Inflammatory macrophage treated with lipopolysaccharide for 4 hours (primary cell): ENCODE results near the gene FARS2.
"Not testable (repeated sequence)": the region's sequence is repeated elsewhere in the genome, so short reads cannot be mapped to it uniquely, and the experiment has no call there.

Source experiments
- DNase-seq: peaks from one replicate; pipeline ENCODE4 v3.0.0-alpha.2; 2020

The FARS2 gene

DNA sequence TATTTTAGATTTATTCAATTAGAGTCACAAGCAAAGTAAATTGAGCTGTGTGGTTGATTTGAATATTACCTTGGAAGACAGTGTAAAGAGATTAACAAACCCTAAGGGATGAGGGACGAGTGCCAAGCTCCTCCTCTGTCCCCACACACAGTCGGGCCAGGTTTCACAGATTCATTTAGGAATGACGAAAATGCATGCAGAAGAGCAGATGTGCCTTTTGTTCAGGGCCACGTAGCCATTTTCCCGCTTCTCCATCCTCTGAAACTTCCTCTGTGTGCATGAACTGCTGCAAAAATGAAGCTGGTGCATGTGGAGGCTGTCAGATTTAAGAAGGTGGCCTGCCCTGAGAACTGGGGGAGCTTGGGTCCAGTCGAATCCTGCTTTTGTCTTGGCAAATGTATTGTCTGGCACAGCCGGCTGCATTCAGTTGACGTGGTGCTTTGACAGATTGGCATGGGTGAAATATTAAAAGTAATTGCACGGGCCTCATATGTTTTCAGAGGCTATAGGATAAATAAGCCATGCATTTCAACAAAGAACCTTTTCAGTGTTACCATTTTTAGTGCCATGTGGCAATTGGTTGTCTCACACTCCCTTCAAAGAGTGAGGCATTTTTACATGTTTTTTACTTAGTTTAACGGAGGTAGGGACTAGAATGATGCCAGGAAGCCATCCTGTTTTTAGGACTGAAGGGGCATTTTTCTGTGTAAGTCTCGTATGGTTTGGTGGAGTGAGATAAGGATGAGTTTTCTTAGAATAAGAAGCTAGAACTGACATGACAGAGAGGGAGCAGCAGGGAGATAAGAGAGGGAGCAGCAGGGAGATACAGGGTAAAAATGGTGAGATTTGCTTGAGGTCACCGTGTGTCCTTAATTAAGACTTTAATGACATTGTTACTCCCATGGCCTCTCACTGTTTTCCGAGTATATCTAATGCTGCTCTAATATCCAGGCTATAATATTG is 384.3 kb downstream of the FARS2 start:
- no peak for DNase-seq

- no peak for DNase-seq
These were observed 391.3 kb downstream of the FARS2 start for GRCh38 chr6:5652406-5653137.

GRCh38 chr6:5653801-5654200 is 392.5 kb downstream of the FARS2 start:
- DNase-seq = no peak

DNA sequence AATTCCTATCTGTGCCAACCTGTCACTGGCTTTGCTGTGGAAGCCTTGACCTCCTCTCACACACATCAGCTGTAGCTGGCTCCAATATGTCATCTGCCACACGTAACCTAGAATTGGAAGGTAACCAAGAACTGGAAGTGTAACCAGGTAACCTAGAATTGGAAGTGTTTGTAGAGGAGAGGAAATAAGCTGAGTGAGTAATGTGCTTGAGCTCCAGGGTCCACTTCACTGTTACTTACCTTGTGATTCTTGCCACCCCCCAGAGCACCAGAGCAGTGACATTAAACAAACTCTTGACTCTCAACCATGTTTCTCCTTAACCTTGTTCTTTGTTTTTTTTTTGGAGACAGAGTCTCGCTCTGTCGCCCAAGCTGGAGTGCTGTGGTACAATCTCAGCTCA is 394.9 kb downstream of the FARS2 start:
- DNase-seq = no peak

DNA sequence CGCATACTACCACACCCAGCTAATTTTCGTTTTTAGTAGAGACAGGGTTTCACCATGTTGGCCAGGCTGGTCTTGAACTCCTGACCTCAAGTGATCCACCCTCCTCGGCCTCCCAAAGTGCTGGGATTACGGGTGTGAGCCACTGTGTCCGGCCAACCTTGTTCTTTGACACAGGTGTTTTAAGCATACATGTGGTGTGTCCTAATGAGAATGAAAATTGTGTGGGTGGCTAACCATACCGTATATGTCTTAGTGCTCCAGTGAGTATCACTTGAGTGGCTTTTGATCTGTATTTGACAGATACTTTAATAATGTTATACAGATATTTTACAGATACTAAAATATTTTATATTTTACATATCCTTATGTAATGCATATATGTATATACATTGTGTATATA is 395.4 kb downstream of the FARS2 start:
- DNase-seq = not testable (repeated sequence)

DNA sequence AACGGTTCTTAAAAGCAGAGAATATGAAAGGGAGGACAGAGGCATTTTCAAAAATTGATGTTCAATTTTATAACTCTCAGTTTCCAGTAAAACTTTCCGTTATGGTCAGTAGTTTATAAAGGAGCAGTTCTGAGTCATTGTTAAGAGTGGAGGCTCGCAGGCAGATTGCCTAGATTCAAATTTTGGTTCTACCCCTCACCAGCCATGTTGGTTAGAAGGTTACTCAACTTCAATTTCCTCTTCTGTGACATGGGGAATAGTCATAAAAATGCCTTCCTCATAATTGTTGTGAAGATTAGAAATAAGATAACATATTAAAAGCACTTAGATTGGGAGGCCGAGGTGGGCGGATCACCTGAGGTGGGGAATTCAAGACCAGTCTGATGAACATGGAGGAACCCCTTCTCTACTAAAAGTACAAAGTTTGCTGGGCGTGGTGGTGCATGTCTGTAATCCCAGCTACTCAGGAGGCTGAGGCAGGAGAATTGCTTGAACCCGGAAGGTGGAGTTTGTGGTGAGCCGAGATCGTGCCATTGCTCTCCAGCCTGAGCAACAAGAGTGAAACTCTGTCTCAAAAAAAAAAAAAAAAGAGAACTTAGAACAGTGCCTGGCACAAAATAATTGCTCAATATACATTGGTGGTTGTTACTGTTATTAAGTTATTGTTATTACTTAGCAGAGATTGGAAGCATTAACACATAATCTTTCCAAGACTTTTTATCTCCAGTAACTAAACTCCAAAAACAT is 396.5 kb downstream of the FARS2 start:
- DNase-seq = peak; percentile 83

- DNase-seq = no peak
These were observed 398.2 kb downstream of the FARS2 start for GRCh38 chr6:5659467-5659866.

GRCh38 chr6:5660772-5661171 is 399.5 kb downstream of the FARS2 start:
- no peak for DNase-seq

GRCh38 chr6:5662797-5663196 is 401.5 kb downstream of the FARS2 start:
- DNase-seq = no peak

DNA sequence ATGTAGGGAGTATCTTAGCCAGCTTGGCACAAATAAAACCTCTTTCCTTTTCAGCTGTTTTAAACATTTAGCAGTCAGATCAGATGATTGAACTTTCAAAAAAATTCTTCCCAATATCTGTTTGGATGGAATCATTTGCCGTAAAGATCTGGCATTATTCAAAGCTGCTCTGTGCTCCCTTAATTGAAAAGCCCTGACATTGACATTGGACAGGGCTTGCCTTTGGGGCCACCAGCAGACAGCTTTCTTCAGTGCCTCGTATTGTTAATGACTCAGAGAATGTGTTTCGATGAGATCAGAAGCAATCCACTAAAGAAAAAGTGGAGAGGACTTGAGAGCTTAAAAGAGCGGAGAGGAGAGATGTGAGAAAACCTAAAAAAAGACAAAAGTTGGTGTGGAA is 401.9 kb downstream of the FARS2 start:
- DNase-seq = no peak

DNA sequence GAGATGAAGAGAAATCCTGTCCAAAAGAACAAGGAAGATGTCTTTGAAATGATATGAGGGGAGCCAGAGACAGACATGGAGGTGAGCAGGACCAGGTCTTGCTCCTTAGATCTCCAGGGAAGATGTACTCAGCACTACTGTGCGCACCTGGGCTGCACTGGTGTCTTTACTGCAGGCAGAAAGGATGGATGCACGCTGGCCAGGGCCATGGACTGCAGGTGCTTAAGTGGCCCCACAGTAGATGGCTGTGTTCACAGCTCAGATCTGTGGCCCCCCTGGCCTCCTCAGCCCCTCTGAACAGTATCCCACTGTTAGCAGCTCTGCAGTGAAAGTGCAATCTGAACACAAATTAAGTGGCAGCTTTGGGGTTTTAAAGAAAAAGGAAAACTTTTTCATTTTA is 402.4 kb downstream of the FARS2 start:
- no peak for DNase-seq

DNA sequence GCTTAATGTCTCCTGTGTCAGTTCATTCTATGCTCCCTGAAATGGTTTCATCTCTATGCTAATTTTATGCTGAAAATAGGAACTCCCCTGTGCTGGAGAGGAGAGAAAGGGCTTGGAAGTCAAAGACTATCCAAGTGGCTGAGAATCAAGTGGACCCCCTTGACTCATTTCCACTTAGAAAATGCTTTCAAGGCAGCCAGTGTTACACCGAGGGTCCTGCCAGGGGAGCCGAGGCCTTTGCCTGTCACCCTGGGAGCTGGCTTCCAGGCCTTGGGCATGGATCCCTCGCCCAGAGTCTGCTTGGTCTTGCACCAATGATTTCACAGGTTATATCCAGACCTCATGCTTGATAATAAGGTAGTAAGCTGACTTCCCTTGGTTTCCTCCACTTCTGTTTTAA is 402.8 kb downstream of the FARS2 start:
- no peak for DNase-seq

DNA sequence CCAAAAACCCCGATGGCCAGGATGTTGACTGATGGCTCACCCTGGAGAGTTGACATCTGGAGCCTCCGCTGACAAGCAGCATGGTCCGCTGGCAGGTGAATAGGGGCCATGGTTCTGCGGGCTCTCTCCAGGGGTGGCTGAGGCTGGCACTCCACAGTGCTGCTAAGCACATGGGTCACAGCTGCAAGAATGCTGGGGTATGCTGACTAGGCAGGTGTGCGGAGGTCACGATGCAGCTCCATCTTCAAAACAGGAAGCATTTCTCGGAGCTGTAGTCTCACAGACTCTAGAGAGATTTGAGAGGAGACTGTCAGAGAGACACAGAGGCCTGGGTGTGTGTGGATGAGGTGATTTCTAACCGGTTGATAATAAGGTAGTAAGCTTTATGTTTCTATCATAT is 403.9 kb downstream of the FARS2 start:
- DNase-seq = no peak

- DNase-seq = peak; percentile 14
These were observed 404.4 kb downstream of the FARS2 start for GRCh38 chr6:5665667-5666066.

DNA sequence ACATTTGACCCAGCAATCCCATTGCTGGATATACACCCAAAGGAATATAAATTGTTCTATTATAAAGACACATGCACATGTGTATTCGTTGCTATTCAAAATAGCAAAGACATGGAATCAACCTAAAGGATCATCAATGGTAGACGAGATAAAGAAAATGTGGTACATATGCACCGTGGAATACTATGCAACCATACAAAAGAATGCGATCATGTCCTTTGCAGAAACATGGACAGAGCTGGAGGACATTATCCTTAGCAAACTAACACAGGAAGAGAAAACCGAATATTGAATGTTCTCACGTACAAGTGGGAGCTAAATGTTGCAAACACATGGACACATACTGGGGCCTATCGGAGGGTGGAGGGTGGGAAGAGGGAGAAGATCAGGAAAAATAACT is 405.4 kb downstream of the FARS2 start:
- DNase-seq = no peak

- DNase-seq = no peak
These were observed 406.4 kb downstream of the FARS2 start for GRCh38 chr6:5667737-5668136.

- DNase-seq = no peak
These were observed 409.1 kb downstream of the FARS2 start for GRCh38 chr6:5670381-5670780.

DNA sequence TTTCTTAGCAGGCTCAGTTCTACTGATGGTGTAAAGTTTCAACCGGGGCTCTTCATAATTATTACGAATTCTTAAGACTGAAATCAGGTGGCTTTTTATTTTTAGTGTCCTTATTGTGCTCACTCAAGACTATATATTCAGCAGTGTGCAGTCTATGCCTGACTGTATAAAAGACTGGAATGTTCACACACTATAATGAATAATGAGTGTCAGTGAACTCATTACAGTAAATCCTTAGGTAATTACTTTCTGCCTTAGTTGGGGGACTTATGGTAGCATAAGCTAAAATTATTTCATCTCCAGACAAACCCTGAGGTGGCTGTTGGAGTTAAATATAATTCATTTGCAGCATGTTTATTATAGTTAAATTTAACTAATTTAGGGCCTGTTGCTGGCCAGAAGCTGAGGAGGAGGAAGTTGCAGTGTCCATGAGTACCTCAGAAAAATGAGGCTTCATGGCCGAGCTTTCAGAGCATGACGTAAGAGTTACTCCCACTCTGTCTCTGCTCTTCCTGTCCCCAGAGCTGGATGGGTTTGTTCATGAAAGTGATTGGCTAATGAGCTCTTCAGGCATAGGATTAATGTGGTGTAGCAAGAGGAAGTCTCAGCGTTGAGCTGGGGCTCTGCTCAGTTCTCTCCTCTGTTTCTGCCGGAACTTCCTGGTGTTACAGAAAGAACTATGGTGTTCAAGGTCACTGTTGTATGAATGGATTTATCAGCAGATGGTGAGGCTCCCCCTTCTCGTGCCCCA is 409.7 kb downstream of the FARS2 start:
- DNase-seq = peak; percentile 98

- DNase-seq = no peak
These were observed 410.6 kb downstream of the FARS2 start for GRCh38 chr6:5671601-5672559.

DNA sequence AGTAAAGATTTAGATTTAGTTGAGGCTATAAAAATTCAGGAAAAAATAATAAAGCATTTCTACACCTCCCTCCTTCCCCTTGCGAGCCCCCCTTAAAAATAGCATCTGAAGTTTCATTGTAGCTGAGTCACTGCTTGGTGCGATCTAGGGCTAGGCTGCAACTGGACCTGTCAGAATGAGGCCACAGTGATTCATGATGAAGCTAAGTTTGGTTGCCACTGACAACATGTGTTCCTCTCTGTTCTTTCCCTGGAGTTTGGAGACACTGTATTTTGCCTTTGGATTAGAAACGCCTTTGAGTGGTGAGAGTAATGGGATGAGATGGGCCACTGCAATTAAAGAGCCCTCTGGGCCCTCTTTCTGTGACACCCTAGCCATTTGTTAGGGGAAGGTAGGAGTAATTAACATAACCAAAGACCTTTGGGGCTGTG is 411.3 kb downstream of the FARS2 start:
- peak; percentile 88 for DNase-seq
